ENCODE results near the gene RELN. TPM values are rescaled to one million over a fixed set of nuclear protein-coding genes. Genes with fewer than 3 reads are reported as not detected.

The RELN gene
- total RNA-seq, 1 donor from 2014 or later = not detected

DNA sequence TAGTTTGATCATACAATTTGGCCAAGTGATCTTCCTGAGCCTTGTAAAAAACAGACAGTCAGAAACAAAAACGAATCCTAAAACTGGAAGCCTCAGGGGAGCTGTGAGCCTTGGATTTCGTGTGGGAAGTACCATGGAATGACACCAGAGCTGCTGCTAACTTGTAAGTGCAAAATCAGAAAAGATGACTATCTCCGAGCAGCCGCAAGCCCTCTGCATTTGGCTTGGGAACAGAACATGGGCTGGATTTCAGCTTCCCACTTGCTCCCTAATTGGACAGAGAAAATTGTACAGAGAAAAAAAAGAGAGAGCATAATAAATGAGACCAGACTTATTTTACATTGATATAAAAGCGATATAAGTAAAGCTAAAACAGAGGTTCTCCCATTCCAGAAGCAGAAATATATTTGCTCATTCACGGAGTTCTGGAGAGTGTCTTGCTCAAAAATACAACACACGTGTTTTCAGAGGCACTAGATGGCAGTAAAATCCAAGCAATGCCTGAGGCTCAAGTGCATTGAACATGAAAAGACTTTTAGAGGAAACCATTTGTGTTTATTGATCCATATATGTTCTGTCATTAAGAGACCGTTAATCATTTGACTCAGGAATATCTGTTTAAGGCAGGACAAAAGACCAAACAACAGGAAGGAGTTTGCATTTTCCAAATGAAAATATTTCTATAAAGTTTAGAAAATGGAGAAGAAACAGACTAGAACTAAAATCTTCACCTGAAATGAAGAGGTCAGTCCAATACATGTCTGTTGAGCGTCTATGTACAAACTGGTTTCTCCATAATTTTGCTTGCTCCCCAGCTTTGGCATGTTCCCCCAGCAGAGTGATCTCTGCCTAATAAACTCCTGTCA is 465.2 kb downstream of the RELN start:
- Mint-ChIP-seq H3K4me1 (ENCODE audit: low read depth) (peaks cover 4% of the 10 kb centered on the region), H3K4me3 (ENCODE audit: unreplicated experiment) (no peak overlapping the region), H3K9me3 (ENCODE audit: low read depth) (no peaks in the 10 kb centered on the region), H3K27ac (ENCODE audit: unreplicated experiment) (no peak overlapping the region), H3K27me3 (ENCODE audit: low read depth) (peaks cover 49% of the 10 kb centered on the region), H3K36me3 (ENCODE audit: low read depth) (no peaks in the 10 kb centered on the region)
- no peak for DNase-seq (ENCODE audit: low spot score)
- TF ChIP-seq, protein P1, sequence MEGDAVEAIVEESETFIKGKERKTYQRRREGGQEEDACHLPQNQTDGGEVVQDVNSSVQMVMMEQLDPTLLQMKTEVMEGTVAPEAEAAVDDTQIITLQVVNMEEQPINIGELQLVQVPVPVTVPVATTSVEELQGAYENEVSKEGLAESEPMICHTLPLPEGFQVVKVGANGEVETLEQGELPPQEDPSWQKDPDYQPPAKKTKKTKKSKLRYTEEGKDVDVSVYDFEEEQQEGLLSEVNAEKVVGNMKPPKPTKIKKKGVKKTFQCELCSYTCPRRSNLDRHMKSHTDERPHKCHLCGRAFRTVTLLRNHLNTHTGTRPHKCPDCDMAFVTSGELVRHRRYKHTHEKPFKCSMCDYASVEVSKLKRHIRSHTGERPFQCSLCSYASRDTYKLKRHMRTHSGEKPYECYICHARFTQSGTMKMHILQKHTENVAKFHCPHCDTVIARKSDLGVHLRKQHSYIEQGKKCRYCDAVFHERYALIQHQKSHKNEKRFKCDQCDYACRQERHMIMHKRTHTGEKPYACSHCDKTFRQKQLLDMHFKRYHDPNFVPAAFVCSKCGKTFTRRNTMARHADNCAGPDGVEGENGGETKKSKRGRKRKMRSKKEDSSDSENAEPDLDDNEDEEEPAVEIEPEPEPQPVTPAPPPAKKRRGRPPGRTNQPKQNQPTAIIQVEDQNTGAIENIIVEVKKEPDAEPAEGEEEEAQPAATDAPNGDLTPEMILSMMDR (IDR thresholded peaks at IDR 0.05) = peak; percentile 81

DNA sequence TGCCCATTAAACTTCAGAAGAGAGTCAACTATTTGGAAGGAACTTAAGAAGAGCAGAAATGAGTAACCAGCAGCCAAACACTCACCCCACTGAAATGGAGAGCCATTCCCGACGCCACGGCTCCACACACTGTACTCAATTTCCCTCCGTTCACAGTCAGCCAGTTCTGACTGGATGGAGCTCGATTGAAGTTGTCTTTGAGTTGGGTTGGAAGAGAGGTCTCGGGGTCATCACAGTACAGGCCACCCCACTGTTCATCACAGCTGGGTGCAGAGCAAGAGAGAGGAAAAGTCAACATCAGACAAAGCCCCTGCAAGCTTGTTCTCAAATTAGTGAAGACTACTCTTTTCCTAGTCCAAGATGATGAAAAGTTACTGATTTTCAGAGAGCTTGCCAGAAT is 467.5 kb downstream of the RELN start:
- TF ChIP-seq, protein P1 (IDR thresholded peaks at IDR 0.05) = no peak

DNA sequence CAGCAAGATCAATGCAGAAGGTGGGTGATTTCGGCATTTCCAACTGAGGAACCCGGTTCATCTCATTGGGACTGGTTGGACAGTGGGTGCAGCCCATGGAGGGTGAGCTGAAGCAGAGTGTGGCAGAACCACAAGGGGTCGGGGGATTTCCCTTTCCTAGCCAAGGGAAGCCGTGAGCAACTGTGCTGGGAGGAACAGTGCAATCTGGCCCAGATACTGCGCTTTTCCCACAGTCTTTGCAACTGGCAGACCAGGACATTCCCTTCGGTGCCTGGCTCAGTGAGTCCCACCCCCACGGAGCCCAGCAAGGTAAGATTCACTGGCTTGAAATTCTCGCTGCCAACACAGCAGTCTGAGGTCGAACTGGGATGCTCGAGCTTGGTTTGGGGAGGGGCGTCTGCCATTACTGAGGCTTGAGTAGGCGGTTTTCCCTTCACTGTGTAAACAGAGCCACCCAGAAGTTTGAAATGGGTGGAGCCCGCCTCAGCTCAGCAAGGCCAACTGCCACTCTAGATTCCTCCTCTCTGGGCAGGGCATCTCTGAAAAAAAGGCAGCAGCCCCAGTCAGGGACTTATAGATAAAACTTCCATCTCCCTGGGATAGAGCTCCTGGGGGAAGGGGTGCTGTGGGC is 484.8 kb downstream of the RELN start:
- Mint-ChIP-seq H3K4me3 (ENCODE audit: unreplicated experiment) (no peak overlapping the region), H3K36me3 (ENCODE audit: low read depth) (no peaks in the 10 kb centered on the region), H3K27me3 (ENCODE audit: low read depth) (peaks cover 29% of the 10 kb centered on the region), H3K9me3 (ENCODE audit: low read depth) (no peaks in the 10 kb centered on the region), H3K4me1 (ENCODE audit: low read depth) (no peaks in the 10 kb centered on the region), H3K27ac (ENCODE audit: unreplicated experiment) (no peak overlapping the region)
- TF ChIP-seq, protein P1 (IDR thresholded peaks at IDR 0.05) = no peak
- no peak for DNase-seq (ENCODE audit: low spot score)

More for the DNA sequence above, 467.5 kb downstream of the RELN start:
- no peaks in the 10 kb centered on the region for H3K36me3 Mint-ChIP-seq (ENCODE audit: low read depth)
- H3K4me1 Mint-ChIP-seq (ENCODE audit: low read depth) = peaks cover 4% of the 10 kb centered on the region
- no peak for DNase-seq (ENCODE audit: low spot score)
- no peaks in the 10 kb centered on the region for H3K9me3 Mint-ChIP-seq (ENCODE audit: low read depth)
- peaks cover 46% of the 10 kb centered on the region for H3K27me3 Mint-ChIP-seq (ENCODE audit: low read depth)
- no peak overlapping the region for H3K4me3 Mint-ChIP-seq (ENCODE audit: unreplicated experiment)
- no peak overlapping the region for H3K27ac Mint-ChIP-seq (ENCODE audit: unreplicated experiment)

DNA sequence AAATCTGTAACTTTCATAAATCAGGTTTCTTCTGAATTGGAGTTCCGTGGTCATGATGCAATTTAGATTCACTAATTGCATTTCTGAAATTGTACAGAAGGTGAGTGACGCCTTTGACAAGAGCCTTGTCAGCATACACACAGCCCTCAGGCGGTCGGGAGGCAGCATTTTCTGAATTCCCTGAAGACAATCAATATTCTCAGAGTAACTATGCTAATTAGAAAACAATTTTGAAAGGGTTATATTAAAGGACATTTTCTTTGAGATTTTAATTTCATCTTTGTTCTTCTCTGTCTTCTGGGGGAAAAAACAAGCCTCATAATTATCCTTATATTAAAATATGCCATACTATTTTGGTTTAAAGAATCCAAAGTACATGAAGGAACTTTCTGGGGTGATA is 488.3 kb downstream of the RELN start:
- DNase-seq (ENCODE audit: low spot score) = no peak

DNA sequence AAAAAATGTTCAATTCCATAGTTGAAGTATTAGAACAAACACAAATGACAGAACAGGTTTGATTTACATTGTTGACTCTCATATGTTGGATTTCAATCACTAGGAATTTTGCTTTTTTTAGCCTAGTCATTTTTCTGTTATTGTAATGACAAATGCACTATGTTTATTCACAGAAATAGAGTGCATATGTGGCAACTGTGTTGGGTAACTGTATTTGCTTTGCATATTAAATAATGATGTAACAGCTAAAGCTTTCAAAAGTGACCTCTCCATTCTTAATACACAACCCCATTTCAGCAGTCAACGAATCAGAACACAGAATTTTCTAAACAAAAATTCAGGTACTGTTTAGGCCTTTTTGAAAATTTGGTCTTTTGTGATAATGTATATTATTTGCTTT is 489.5 kb downstream of the RELN start:
- Mint-ChIP-seq H3K9me3 (ENCODE audit: low read depth) (no peaks in the 10 kb centered on the region), H3K27me3 (ENCODE audit: low read depth) (peaks cover 12% of the 10 kb centered on the region), H3K4me3 (ENCODE audit: unreplicated experiment) (no peak overlapping the region), H3K4me1 (ENCODE audit: low read depth) (no peaks in the 10 kb centered on the region), H3K36me3 (ENCODE audit: low read depth) (no peaks in the 10 kb centered on the region), H3K27ac (ENCODE audit: unreplicated experiment) (no peak overlapping the region)
- TF ChIP-seq, protein P1 (IDR thresholded peaks at IDR 0.05) = no peak
- DNase-seq (ENCODE audit: low spot score) = no peak

More for the DNA sequence above, 488.3 kb downstream of the RELN start:
- H3K27me3 Mint-ChIP-seq (ENCODE audit: low read depth) = peaks cover 14% of the 10 kb centered on the region
- H3K9me3 Mint-ChIP-seq (ENCODE audit: low read depth) = no peaks in the 10 kb centered on the region
- H3K4me3 Mint-ChIP-seq (ENCODE audit: unreplicated experiment) = no peak overlapping the region
- H3K4me1 Mint-ChIP-seq (ENCODE audit: low read depth) = no peaks in the 10 kb centered on the region
- TF ChIP-seq, protein P1 (IDR thresholded peaks at IDR 0.05) = no peak
- H3K36me3 Mint-ChIP-seq (ENCODE audit: low read depth) = no peaks in the 10 kb centered on the region
- H3K27ac Mint-ChIP-seq (ENCODE audit: unreplicated experiment) = no peak overlapping the region

All from chondrocyte (in vitro differentiated cells).